HCT116 (cell line): ENCODE results near the gene CLPX. TPM values are rescaled to one million over a fixed set of nuclear protein-coding genes. Genes with fewer than 3 reads are reported as not detected.

Source experiments
- ATAC-seq: fragments of 200-7000 bp; cut with Tn5 transposase; 2 replicates; pipeline ENCODE4 v1.9.1; 2020; ENCODE audit warnings: mild to moderate bottlenecking, moderate library complexity
- BruUV-seq: library from RNA; stranded (reverse); fragments of 400-500 nt; replicated peaks from 2 replicates; lab custom pipeline; 2021; lab: Mats Ljungman, UMichigan
- CTCF ChIA-PET: fragments of 300-600 bp; sonication (Branson Sonifier 250); formaldehyde crosslinking; loops from one replicate; lab custom pipeline; 2021; ENCODE audit warnings: antibody characterized with exemption; lab: Charles Lee
- POLR2A ChIA-PET: fragments of 300-600, 350-600 bp; sonication (Branson Sonifier 250); formaldehyde crosslinking; loops from one replicate; lab custom pipeline; 2021; ENCODE audit warnings: antibody characterized with exemption; lab: Charles Lee
- RAD21 ChIA-PET, 2 experiments: fragments of 300-600 bp; sonication (Branson Sonifier 250); formaldehyde crosslinking; loops; one replicate each; lab custom pipeline; 2023; ENCODE audit warnings: low total read pairs in 2 of 2; ENCODE audit not compliant: uncharacterized antibody in 2 of 2, unreplicated experiment in 2 of 2, low non-redundant PET in 1 of 2; lab: Charles Lee
- DNase-seq: peaks from one replicate; pipeline ENCODE4 v3.0.0-alpha.2; 2010; ENCODE audit warnings: low read depth, low spot score
- H2AFZ ChIP-seq: fragments of 200-600 bp; shearing (Covaris generic), sonication (generic); 2 replicates; pipeline ENCODE4 v1.6.1; 2017; ENCODE audit warnings: low read depth, mixed run types, mixed read lengths, antibody characterized with exemption, low read length; ENCODE audit not compliant: poor library complexity, severe bottlenecking
- H3K27ac ChIP-seq: 2 replicates; pipeline ENCODE4 v1.5.1; 2012; ENCODE audit warnings: low read depth, low read length
- H3K27me3 ChIP-seq: fragments of 200-600 bp; sonication (generic); 2 replicates; pipeline ENCODE4 v1.6.1; 2016; ENCODE audit warnings: mixed run types, low read length, mixed read lengths; ENCODE audit not compliant: insufficient read depth
- H3K36me3 ChIP-seq, 2 experiments: fragments of 200-500 bp in 1 of 2; fragments of 200-600 bp in 1 of 2; sonication (Bioruptor generic) in 1 of 2; sonication (generic) in 1 of 2; 2 replicates each; pipeline versions ENCODE4 v1.5.1 to v1.6.1; 2014 to 2016; ENCODE audit warnings: low read length in 2 of 2, inconsistent platforms in 1 of 2, mixed read lengths in 1 of 2, mixed run types in 1 of 2; ENCODE audit not compliant: insufficient read depth in 2 of 2, control insufficient read depth in 1 of 2
- H3K4me1 ChIP-seq, 2 experiments: fragments of 200-600 bp in 1 of 2; sonication (generic) in 1 of 2; 2 replicates each; pipeline versions ENCODE4 v1.5.1 to v1.6.1; 2012 to 2017; ENCODE audit warnings: low read length in 2 of 2, inconsistent platforms in 1 of 2, mild to moderate bottlenecking in 1 of 2, mixed read lengths in 1 of 2, mixed run types in 1 of 2, moderate library complexity in 1 of 2; ENCODE audit not compliant: insufficient read depth in 2 of 2, control insufficient read depth in 1 of 2
- H3K4me2 ChIP-seq: fragments of 200-600 bp; sonication (generic); 2 replicates; pipeline ENCODE4 v1.6.1; 2017; ENCODE audit warnings: mixed run types, low read length, mixed read lengths
- H3K4me3 ChIP-seq, 2 experiments: fragments of 200-600 bp in 1 of 2; sonication (generic) in 1 of 2; replicated peaks in 1 of 2; 2 replicates each; pipeline ENCODE4 v1.5.1; 2011 to 2016; ENCODE audit warnings: low read length in 2 of 2, control low read depth in 1 of 2, low read depth in 1 of 2, mild to moderate bottlenecking in 1 of 2, mixed read lengths in 1 of 2, mixed run types in 1 of 2
- H3K79me2 ChIP-seq: fragments of 200-600 bp; sonication (generic); 2 replicates; pipeline ENCODE4 v1.6.1; 2017; ENCODE audit warnings: mild to moderate bottlenecking, mixed run types, low read length, moderate library complexity, mixed read lengths; ENCODE audit not compliant: insufficient read depth
- H3K9ac ChIP-seq: fragments of 200-600 bp; sonication (generic); 2 replicates; pipeline ENCODE4 v1.6.1; 2016; ENCODE audit warnings: low read length, mixed read lengths
- H3K9me2 ChIP-seq: fragments of 200-600 bp; sonication (generic), shearing (Covaris generic); 2 replicates; pipeline ENCODE4 v1.6.1; 2017; ENCODE audit warnings: mixed run types, mild to moderate bottlenecking, moderate library complexity; ENCODE audit not compliant: insufficient read depth
- H3K9me3 ChIP-seq, 2 experiments: fragments of 200-500 bp in 1 of 2; fragments of 200-600 bp in 1 of 2; sonication (Bioruptor generic) in 1 of 2; sonication (generic) in 1 of 2; 2 replicates each; pipeline ENCODE4 v1.6.1; 2014 to 2017; ENCODE audit warnings: low read length in 2 of 2, mixed read lengths in 2 of 2, inconsistent platforms in 1 of 2, low read depth in 1 of 2, mild to moderate bottlenecking in 1 of 2, mixed run types in 1 of 2, moderate library complexity in 1 of 2; ENCODE audit not compliant: control insufficient read depth in 1 of 2, insufficient read depth in 1 of 2
- H4K20me1 ChIP-seq: fragments of 200-600 bp; sonication (generic), shearing (Covaris generic); 2 replicates; pipeline ENCODE4 v1.6.1; 2017; ENCODE audit warnings: mixed run types, mild to moderate bottlenecking, moderate library complexity; ENCODE audit not compliant: insufficient read depth
- CEBPB ChIP-seq: IDR thresholded peaks from 2 replicates; pipeline ENCODE4 v1.6.1; 2012; ENCODE audit warnings: low read depth
- ELF1 ChIP-seq: IDR thresholded peaks from 2 replicates; pipeline ENCODE4 v1.6.1; 2012; ENCODE audit warnings: low read depth, borderline replicate concordance
- EZH2 ChIP-seq: fragments of 200-600 bp; sonication (generic); IDR thresholded peaks from 2 replicates; pipeline ENCODE4 v1.6.1; 2017; ENCODE audit warnings: antibody characterized with exemption, mixed run types
- EZH2phosphoT487 ChIP-seq: fragments of 200-600 bp; IDR thresholded peaks from 2 replicates; pipeline ENCODE4 v1.6.1; 2018; ENCODE audit warnings: antibody characterized with exemption, borderline replicate concordance
- POLR2A ChIP-seq: IDR thresholded peaks from 2 replicates; pipeline ENCODE4 v1.7.0; 2011; ENCODE audit warnings: borderline replicate concordance; ENCODE audit not compliant: insufficient read depth, insufficient read length; ENCODE audit errors: extremely low read depth
- RAD21 ChIP-seq: IDR thresholded peaks from 2 replicates; pipeline ENCODE4 v1.6.1; 2012; ENCODE audit warnings: low read depth, mild to moderate bottlenecking
- SIN3A ChIP-seq: IDR thresholded peaks from 2 replicates; pipeline ENCODE4 v1.6.1; 2012; ENCODE audit warnings: low read depth
- TCF7L2 ChIP-seq: IDR thresholded peaks from 2 replicates; pipeline ENCODE4 v1.7.0; 2011; ENCODE audit warnings: borderline replicate concordance, inconsistent platforms; ENCODE audit not compliant: insufficient read depth, insufficient read length; ENCODE audit errors: extremely low read depth
- ZNF274 ChIP-seq: fragments of 200-500 bp; sonication (Bioruptor generic); IDR thresholded peaks from 2 replicates; pipeline ENCODE4 v1.6.1; 2014; ENCODE audit warnings: mild to moderate bottlenecking, low read depth, low read length, inconsistent platforms
- intact Hi-C: fragments of 100-400 bp; cut with micrococcal nuclease; formaldehyde crosslinking; loops from 2 replicates; pipeline ENCODE4 v1.10.0; 2022
- total RNA-seq: library from RNA; stranded (reverse); gene quantifications from one replicate; pipeline ENCODE4 v1.2.1, GENCODE V29; 2021; ENCODE audit not compliant: unreplicated experiment
- TF ChIP-seq, protein P1 (sequence below): IDR thresholded peaks from 2 replicates; pipeline ENCODE4 v1.6.1; 2011; ENCODE audit warnings: mild to moderate bottlenecking, low read length, moderate library complexity; ENCODE audit not compliant: insufficient replicate concordance; ENCODE audit errors: extremely low read depth

CLPX gene
- total RNA-seq, 1 experiment from 2014 or later, result 64.1 TPM

DNA sequence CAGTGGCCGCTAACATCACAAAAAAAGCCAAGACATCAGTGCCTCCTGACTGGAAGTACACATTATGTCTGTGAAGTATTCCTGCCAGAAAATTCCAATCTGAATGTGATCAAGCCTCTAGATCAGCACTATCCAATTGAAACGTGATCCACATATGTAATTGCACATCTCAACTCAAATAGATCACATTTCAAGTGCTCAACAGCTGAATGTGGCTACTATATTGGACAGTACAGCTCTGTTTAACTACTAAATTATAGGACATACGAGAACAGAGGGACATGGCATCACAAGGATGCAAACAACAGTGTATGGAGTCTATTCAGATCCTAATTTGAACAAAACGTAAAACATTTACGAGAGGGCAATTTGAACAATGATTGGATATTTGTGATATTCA is 69.6 kb downstream of the CLPX start:
- Histone ChIP-seq H3K36me3 (peaks cover 25 to 26% of the 10 kb centered on the region in 2 experiments), H3K9ac (no peak overlapping the region), H3K79me2 (no peaks in the 10 kb centered on the region), H3K27me3 (no peaks in the 10 kb centered on the region), H3K9me2 (no peaks in the 10 kb centered on the region), H3K9me3 (no peaks in the 10 kb centered on the region), H3K4me1 (no peaks in the 10 kb centered on the region), H3K4me3 (no peak overlapping the region), H2AFZ (no peak overlapping the region), H4K20me1 (0 out of 2 replicates have a peak, but pooled peaks cover 3% of the 10 kb centered on the region), H3K4me2 (no peak overlapping the region), H3K27ac (no peak overlapping the region)
- BruUV-seq, result no TSS peak
- ATAC-seq, result no peak
- CTCF ChIA-PET, result interaction anchor here (1.0 kb wide), 1 partner anchor 14 kb away, joined by 3 read pairs; no protein-coding TSS in a partner anchor
- TF ChIP-seq, protein P1, sequence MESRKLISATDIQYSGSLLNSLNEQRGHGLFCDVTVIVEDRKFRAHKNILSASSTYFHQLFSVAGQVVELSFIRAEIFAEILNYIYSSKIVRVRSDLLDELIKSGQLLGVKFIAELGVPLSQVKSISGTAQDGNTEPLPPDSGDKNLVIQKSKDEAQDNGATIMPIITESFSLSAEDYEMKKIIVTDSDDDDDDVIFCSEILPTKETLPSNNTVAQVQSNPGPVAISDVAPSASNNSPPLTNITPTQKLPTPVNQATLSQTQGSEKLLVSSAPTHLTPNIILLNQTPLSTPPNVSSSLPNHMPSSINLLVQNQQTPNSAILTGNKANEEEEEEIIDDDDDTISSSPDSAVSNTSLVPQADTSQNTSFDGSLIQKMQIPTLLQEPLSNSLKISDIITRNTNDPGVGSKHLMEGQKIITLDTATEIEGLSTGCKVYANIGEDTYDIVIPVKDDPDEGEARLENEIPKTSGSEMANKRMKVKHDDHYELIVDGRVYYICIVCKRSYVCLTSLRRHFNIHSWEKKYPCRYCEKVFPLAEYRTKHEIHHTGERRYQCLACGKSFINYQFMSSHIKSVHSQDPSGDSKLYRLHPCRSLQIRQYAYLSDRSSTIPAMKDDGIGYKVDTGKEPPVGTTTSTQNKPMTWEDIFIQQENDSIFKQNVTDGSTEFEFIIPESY, result no peak
- TF ChIP-seq SIN3A, result no peak
- no peak for TF ChIP-seq EZH2phosphoT487
- no peak for TF ChIP-seq EZH2
- no peak for TF ChIP-seq ZNF274
- no peak for TF ChIP-seq ELF1
- no peak for TF ChIP-seq TCF7L2
- TF ChIP-seq POLR2A, result no peak
- TF ChIP-seq CEBPB, result no peak
- TF ChIP-seq RAD21, result no peak
- RAD21 ChIA-PET, result no interaction called here
- POLR2A ChIA-PET, result no interaction called here
- DNase-seq, result no peak
- intact Hi-C loops, result no loop called here
